DOHH2 (cell line): ENCODE results near the gene EEF1E1.

Experiments used
- H3F3A ChIP-seq: fragments of 200-600 bp; sonication (generic), shearing (Covaris generic); 2 replicates; pipeline ENCODE4 v1.6.0; 2016; ENCODE audit warnings: antibody characterized with exemption, mild to moderate bottlenecking; ENCODE audit not compliant: control insufficient read depth, insufficient read depth
- H3K27ac ChIP-seq: fragments of 200-600 bp; sonication (generic); 2 replicates; pipeline ENCODE4 v1.5.1; 2014; ENCODE audit warnings: low read depth, mild to moderate bottlenecking, low read length, moderate library complexity
- H3K27me3 ChIP-seq: fragments of 200-600 bp; sonication (generic); 2 replicates; pipeline ENCODE4 v1.6.1; 2014; ENCODE audit warnings: mild to moderate bottlenecking, low read length, mixed read lengths; ENCODE audit not compliant: control insufficient read depth
- H3K36me3 ChIP-seq: fragments of 200-600 bp; sonication (generic); 2 replicates; pipeline ENCODE4 v1.6.1; 2014; ENCODE audit warnings: mild to moderate bottlenecking, low read length, moderate library complexity, mixed read lengths; ENCODE audit not compliant: control insufficient read depth
- H3K4me1 ChIP-seq: fragments of 200-600 bp; sonication (generic); 2 replicates; pipeline ENCODE4 v1.6.1; 2014; ENCODE audit warnings: mild to moderate bottlenecking, low read length, mixed read lengths; ENCODE audit not compliant: control insufficient read depth
- H3K4me2 ChIP-seq: fragments of 200-600 bp; sonication (generic); 2 replicates; pipeline ENCODE4 v1.6.0; 2014; ENCODE audit warnings: mild to moderate bottlenecking, low read length, moderate library complexity
- H3K4me3 ChIP-seq: fragments of 200-600 bp; sonication (generic); 2 replicates; pipeline ENCODE4 v1.5.1; 2014; ENCODE audit warnings: mild to moderate bottlenecking, low read length, mixed read lengths
- H3K79me2 ChIP-seq: fragments of 200-600 bp; sonication (generic); 2 replicates; pipeline ENCODE4 v1.6.1; 2014; ENCODE audit warnings: mild to moderate bottlenecking, low read length, mixed read lengths; ENCODE audit not compliant: control insufficient read depth
- H3K9me2 ChIP-seq: fragments of 200-600 bp; sonication (generic); replicated peaks from 2 replicates; pipeline ENCODE4 v1.6.1; 2014; ENCODE audit warnings: mild to moderate bottlenecking, low read length, mixed read lengths; ENCODE audit not compliant: control insufficient read depth
- H3K9me3 ChIP-seq: fragments of 200-600 bp; sonication (generic); 2 replicates; pipeline ENCODE4 v1.6.1; 2014; ENCODE audit warnings: antibody characterized with exemption, low read length, mixed read lengths; ENCODE audit not compliant: control insufficient read depth, insufficient read depth
- H4K20me1 ChIP-seq: fragments of 200-600 bp; sonication (generic); 2 replicates; pipeline ENCODE4 v1.6.0; 2014; ENCODE audit warnings: low read depth, mild to moderate bottlenecking, antibody characterized with exemption, low read length, moderate library complexity; ENCODE audit not compliant: control insufficient read depth, insufficient read depth
- EZH2phosphoT487 ChIP-seq: fragments of 200-600 bp; sonication (generic); IDR thresholded peaks from 2 replicates; pipeline ENCODE4 v1.6.1; 2017; ENCODE audit warnings: borderline replicate concordance, mild to moderate bottlenecking, antibody characterized with exemption, low read length, moderate library complexity, mixed read lengths
- TF ChIP-seq, protein P1 (sequence below): fragments of 200-600 bp; sonication (generic); IDR thresholded peaks from one replicate; pipeline ENCODE4 v1.5.1; 2014; ENCODE audit warnings: antibody characterized with exemption, mild to moderate bottlenecking, low read depth, low read length; ENCODE audit not compliant: poor library complexity, severe bottlenecking

Gene EEF1E1

DNA sequence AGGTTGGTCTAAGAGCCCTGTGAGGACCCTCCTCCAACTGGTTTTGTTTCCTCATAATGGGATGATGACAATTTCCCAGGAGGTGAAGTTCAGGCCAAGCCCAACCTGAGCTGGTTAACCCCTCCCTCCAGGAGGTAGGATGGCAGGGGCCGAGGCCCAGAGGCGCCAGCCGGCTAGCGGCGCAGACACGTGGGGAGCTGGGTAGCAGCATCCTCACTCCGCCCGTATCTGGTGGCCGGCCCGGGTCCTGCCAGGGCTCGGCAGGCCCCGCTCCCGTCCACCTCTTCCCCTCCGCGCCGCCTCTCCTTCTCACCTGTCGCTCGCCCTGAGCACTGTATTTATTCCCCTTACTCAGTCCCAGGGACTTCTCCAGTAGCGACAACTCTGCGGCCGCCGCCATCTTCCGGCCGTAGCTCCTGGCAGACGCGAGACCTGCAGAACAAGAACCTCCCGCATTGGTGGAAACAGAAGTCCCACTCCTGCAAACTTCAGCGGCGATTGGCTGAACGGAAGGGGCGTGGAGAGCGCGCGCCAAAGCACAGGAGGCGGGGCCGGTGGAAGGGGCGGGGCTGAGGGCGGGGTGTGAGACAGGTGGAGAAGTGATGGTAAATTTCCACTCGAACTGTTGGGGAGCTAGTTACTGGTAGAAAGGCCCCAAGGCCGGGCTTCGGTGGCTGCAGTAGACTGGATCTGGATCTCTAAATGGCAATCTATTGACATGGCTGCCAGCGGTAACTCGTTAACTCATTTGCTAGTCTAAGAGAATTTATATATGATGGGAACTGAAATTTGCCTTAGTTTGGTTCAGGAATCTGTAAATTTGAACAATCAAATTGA is at the start of gene EEF1E1:
TSS of gene EEF1E1 (minus strand) at position 427 of the 837 bp plus-strand sequence. CDS start at position 400, 27 bp downstream.
- Histone ChIP-seq H3K79me2 (peaks cover 50% of the 10 kb centered on the region), H3K27me3 (no peaks in the 10 kb centered on the region), H3K27ac (peak within 1 kb of the TSS; percentile 37), H3K36me3 (peaks cover 43% of the 10 kb centered on the region), H4K20me1 (peaks cover 10% of the 10 kb centered on the region), H3K4me2 (peak within 1 kb of the TSS; percentile 94), H3K9me2 (no peaks in the 10 kb centered on the region), H3K4me1 (peaks cover 25% of the 10 kb centered on the region), H3F3A (no peaks in the 10 kb centered on the region), H3K4me3 (peak within 1 kb of the TSS; percentile 93), H3K9me3 (no peaks in the 10 kb centered on the region)
- no peak for TF ChIP-seq EZH2phosphoT487
- TF ChIP-seq, protein P1, sequence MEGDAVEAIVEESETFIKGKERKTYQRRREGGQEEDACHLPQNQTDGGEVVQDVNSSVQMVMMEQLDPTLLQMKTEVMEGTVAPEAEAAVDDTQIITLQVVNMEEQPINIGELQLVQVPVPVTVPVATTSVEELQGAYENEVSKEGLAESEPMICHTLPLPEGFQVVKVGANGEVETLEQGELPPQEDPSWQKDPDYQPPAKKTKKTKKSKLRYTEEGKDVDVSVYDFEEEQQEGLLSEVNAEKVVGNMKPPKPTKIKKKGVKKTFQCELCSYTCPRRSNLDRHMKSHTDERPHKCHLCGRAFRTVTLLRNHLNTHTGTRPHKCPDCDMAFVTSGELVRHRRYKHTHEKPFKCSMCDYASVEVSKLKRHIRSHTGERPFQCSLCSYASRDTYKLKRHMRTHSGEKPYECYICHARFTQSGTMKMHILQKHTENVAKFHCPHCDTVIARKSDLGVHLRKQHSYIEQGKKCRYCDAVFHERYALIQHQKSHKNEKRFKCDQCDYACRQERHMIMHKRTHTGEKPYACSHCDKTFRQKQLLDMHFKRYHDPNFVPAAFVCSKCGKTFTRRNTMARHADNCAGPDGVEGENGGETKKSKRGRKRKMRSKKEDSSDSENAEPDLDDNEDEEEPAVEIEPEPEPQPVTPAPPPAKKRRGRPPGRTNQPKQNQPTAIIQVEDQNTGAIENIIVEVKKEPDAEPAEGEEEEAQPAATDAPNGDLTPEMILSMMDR: no peak

DNA sequence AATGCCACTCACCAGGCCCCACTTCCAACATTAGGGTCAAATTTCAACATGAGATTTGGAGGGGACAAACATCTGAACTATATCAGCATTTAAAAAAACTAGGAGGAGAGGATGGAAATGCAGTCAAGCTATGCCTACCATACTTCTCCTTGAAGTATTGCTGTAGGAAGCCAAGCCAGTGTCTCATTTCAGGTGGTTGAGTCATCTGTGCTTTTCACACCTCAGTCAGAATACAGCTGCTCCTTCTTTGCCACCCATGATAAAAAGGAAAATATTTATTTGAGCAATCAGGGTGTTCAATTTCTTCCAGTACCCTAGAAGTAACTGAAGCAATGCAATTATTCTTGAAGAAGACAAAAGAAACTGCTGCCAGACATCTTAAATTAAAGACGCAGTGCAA is 47.0 kb upstream of the EEF1E1 start:
- Histone ChIP-seq H3K27ac (no peak overlapping the region), H3K36me3 (no peaks in the 10 kb centered on the region), H3K4me3 (no peak overlapping the region), H3K79me2 (no peaks in the 10 kb centered on the region), H3K4me1 (no peaks in the 10 kb centered on the region), H3K9me2 (no peaks in the 10 kb centered on the region), H3K27me3 (no peaks in the 10 kb centered on the region), H3F3A (no peaks in the 10 kb centered on the region), H3K4me2 (no peak overlapping the region), H4K20me1 (no peaks in the 10 kb centered on the region), H3K9me3 (no peaks in the 10 kb centered on the region)
- TF ChIP-seq, protein P1: no peak
- TF ChIP-seq EZH2phosphoT487: no peak

DNA sequence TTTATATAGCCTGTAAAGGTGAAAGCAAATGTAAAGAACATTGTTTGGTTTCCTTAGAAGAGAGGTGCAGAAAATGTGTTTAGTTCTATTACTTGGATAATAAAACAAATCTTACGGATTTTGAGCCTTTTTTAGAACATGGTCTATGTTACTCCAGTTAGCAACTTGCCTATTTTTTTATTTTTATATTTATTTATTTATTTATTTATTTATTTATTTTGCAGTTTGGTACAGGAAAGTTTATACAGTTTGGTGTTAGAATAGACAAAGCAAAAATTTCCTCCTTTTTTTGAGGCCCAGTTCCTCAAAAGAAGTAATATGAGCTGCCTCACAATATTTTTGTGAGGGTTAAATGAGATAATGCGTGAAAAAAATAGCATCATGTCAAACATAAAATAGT is 41.6 kb upstream of the EEF1E1 start:
- no peak overlapping the region for H3K4me2 ChIP-seq

More for the DNA sequence above, 41.6 kb upstream of the EEF1E1 start:
- no peaks in the 10 kb centered on the region for H3K4me1 ChIP-seq
- no peak overlapping the region for H3K4me3 ChIP-seq
- H3K79me2 ChIP-seq: no peaks in the 10 kb centered on the region
- no peaks in the 10 kb centered on the region for H3K27me3 ChIP-seq
- H3K9me3 ChIP-seq: no peaks in the 10 kb centered on the region
- H3F3A ChIP-seq: no peaks in the 10 kb centered on the region
- H3K36me3 ChIP-seq: no peaks in the 10 kb centered on the region
- no peaks in the 10 kb centered on the region for H3K9me2 ChIP-seq
- H4K20me1 ChIP-seq: no peaks in the 10 kb centered on the region
- H3K27ac ChIP-seq: no peak overlapping the region
- TF ChIP-seq, protein P1: no peak
- no peak for TF ChIP-seq EZH2phosphoT487
